Ovary (tissue), 9 donors: Measurements from ENCODE around the gene TGM5. TPM values are rescaled to one million over a fixed set of nuclear protein-coding genes. Genes with fewer than 3 reads are reported as not detected.

Source experiments
- DNase-seq, 5 donors: peaks; one replicate each; pipeline ENCODE4 v3.0.0-alpha.2; 2019 to 2020
- H3K27ac ChIP-seq, 2 donors: fragments of 200-600 bp; one replicate each; pipeline versions ENCODE4 v1.5.1 to v1.8.0; 2019 to 2022
- H3K27me3 ChIP-seq: fragments of 200-600 bp; one replicate; pipeline ENCODE4 v1.8.0; 2022
- H3K36me3 ChIP-seq: fragments of 200-600 bp; sonication (generic); one replicate; pipeline ENCODE4 v1.5.1; 2019
- H3K4me1 ChIP-seq: one replicate; pipeline ENCODE4 v1.8.1; 2013; ENCODE audit warnings: mild to moderate bottlenecking, moderate library complexity; ENCODE audit not compliant: insufficient read depth
- H3K4me3 ChIP-seq: fragments of 200-600 bp; sonication (generic); one replicate; pipeline ENCODE4 v1.5.1; 2017
- H3K9me3 ChIP-seq, 2 donors: fragments of 200-600 bp in 1 of 2; sonication (generic) in 1 of 2; one replicate each; pipeline versions ENCODE4 v1.5.1 to v1.8.1; 2013 to 2019; ENCODE audit warnings: mild to moderate bottlenecking in 1 of 2, moderate library complexity in 1 of 2
- CTCF ChIP-seq, 3 donors: fragments of 450-650 bp in 2 of 3; fragments of 200-600 bp in 1 of 3; IDR thresholded peaks; one replicate each; pipeline versions ENCODE4 v1.5.1 to v1.8.0; 2016 to 2022; ENCODE audit warnings: antibody characterized with exemption in 3 of 3, mild to moderate bottlenecking in 1 of 3
- EP300 ChIP-seq: sonication (generic); formaldehyde crosslinking; IDR thresholded peaks from one replicate; pipeline ENCODE4 v1.6.1; 2017; ENCODE audit warnings: antibody characterized with exemption
- POLR2A ChIP-seq: fragments of 450-650 bp; IDR thresholded peaks from one replicate; pipeline ENCODE4 v1.6.1; 2017; ENCODE audit warnings: antibody characterized with exemption, mild to moderate bottlenecking, moderate library complexity
- WGBS, 3 donors: extraction: QIAGEN DNeasy Blood & Tissue Kit in 1 of 3; methylation state at CpG; one replicate each; pipeline versions ENCODE4 v1.1.5 to v1.1.7; 2013 to 2017; 5-methylcytosine and 5-hydroxymethylcytosine counted together
- intact Hi-C, 4 donors: fragments of 100-400 bp; cut with DNase I; formaldehyde crosslinking; loops; one replicate each; pipeline versions ENCODE4 v1.11.0 to v1.15.1; 2022 to 2023
- polyA plus RNA-seq, 2 donors: library from polyadenylated mRNA; stranded (reverse); fragments of 200-250 nt in 1 of 2; fragments of 350-450 nt in 1 of 2; fragmentation: Illumina TruSeq in 1 of 2; extraction: RNeasy Lipid Tissue Mini Kit (QIAGEN cat#74804) in 1 of 2; gene quantifications; one replicate each; pipeline ENCODE4 v1.2.3, GENCODE V29; 2013 to 2014
- total RNA-seq, 7 donors: library from RNA; depleted of rRNA in 2 of 7; stranded (reverse); fragments of >200 nt in 2 of 7; fragmentation: NEBNext Ultra II Directional in 3 of 7; extraction: Animal tissue kit (Norgen Biotek cat#: 25700) in 3 of 7; gene quantifications; one replicate each; pipeline versions ENCODE4 v1.1.0 to v1.2.4, GENCODE V29; 2016 to 2023
- donor health status: DM: no; HTN: no; CAD: no; lungs with moderate emphysema.
- donor health status: DM: no; HTN: no; CAD: no.
- donor health status: Bipolar disorder and iron deficiency.
- donor health status: DM: yes; HTN: yes; CAD: no.
- donor health status: DM: no; HTN: no; CAD: no.
- donor health status: DM: yes; HTN: yes; CAD: no.

Gene TGM5
- total and polyA plus RNA-seq, 9 donors, result not detected

- no peak overlapping the region for H3K27ac ChIP-seq
- no peaks in the 10 kb centered on the region for H3K36me3 ChIP-seq
- H3K27me3 ChIP-seq, result no peaks in the 10 kb centered on the region
- intact Hi-C loops, result loop anchor here in 1 of 4 donors (5.0 kb wide), 1 partner anchor 42 kb away; no protein-coding TSS in a partner anchor
- TF ChIP-seq POLR2A (no peak), CTCF (IDR thresholded peaks at IDR 0.05) (no peak), EP300 (no peak)
- no peaks in the 10 kb centered on the region for H3K9me3 ChIP-seq
- H3K4me1 ChIP-seq, result no peaks in the 10 kb centered on the region
- no peak for DNase-seq
- WGBS, 3 donors, result 76 to 88% (median 83%) methylated on average over 7 of the region's 7 CpGs
- no peak overlapping the region for H3K4me3 ChIP-seq
Observed at GRCh38 chr15:43239732-43240491, 26.8 kb downstream of the TGM5 start.

- WGBS, 3 donors, result 67 to 76% (median 71%) methylated on average over 10 of the region's 10 CpGs
- no peaks in the 10 kb centered on the region for H3K27me3 ChIP-seq
- TF ChIP-seq CTCF (IDR thresholded peaks at IDR 0.05) (no peak), EP300 (no peak), POLR2A (no peak)
- H3K9me3 ChIP-seq, result no peaks in the 10 kb centered on the region
- no peak for DNase-seq
- intact Hi-C loops, result loop anchor here in 1 of 4 donors (5.0 kb wide), 1 partner anchor 44 kb away; no protein-coding TSS in a partner anchor
- H3K4me3 ChIP-seq, result no peak overlapping the region
- H3K27ac ChIP-seq, result no peak overlapping the region
- H3K36me3 ChIP-seq, result no peaks in the 10 kb centered on the region
- H3K4me1 ChIP-seq, result no peaks in the 10 kb centered on the region
Observed at GRCh38 chr15:43238671-43239131, 28.0 kb downstream of the TGM5 start.

- H3K36me3 ChIP-seq, result no peaks in the 10 kb centered on the region
- no peak for TF ChIP-seq CTCF (IDR thresholded peaks at IDR 0.05)
- TF ChIP-seq POLR2A, result no peak
- TF ChIP-seq EP300, result no peak
- H3K27me3 ChIP-seq, result no peaks in the 10 kb centered on the region
Observed at GRCh38 chr15:43237842-43238470, 28.8 kb downstream of the TGM5 start.

GRCh38 chr15:43235536-43235935, 31.2 kb downstream of the TGM5 start:
- no peaks in the 10 kb centered on the region for H3K4me1 ChIP-seq
- no peak overlapping the region for H3K4me3 ChIP-seq
- H3K27ac ChIP-seq, result no peak overlapping the region
- no peaks in the 10 kb centered on the region for H3K9me3 ChIP-seq
- WGBS, 3 donors, result 86 to 93% (median 88%) methylated on average over 6 of the region's 6 CpGs
- TF ChIP-seq POLR2A (no peak), EP300 (no peak), CTCF (IDR thresholded peaks at IDR 0.05) (no peak)
- H3K27me3 ChIP-seq, result no peaks in the 10 kb centered on the region
- H3K36me3 ChIP-seq, result no peaks in the 10 kb centered on the region
- no peak for DNase-seq
- intact Hi-C loops, result loop anchor here in 1 of 4 donors (5.0 kb wide), 1 partner anchor 47 kb away; no protein-coding TSS in a partner anchor

More at GRCh38 chr15:43237842-43238470, 28.8 kb downstream of the TGM5 start:
- WGBS, 3 donors, result 32 to 46% (median 33%) methylated on average over 9 of the region's 9 CpGs
- DNase-seq, result no peak
- Histone ChIP-seq H3K9me3 (no peaks in the 10 kb centered on the region), H3K4me3 (no peak overlapping the region), H3K4me1 (no peaks in the 10 kb centered on the region), H3K27ac (no peak overlapping the region)
- intact Hi-C loops, result loop anchor here in 1 of 4 donors (5.0 kb wide), 1 partner anchor 44 kb away; no protein-coding TSS in a partner anchor
